Stimulated activated CD8-positive, alpha-beta memory T cell treated with anti-CD3 and anti-CD28 coated beads, Interleukin-12 subunit alpha, Interleukin-12 subunit beta, amount 100 ng/mL, for 24 hours (primary cell): ENCODE results near the gene COG7.
"Not testable (repeated sequence)": the region's sequence is repeated elsewhere in the genome, so short reads cannot be mapped to it uniquely, and the experiment has no call there.

Experiments
- DNase-seq: peaks from one replicate; pipeline ENCODE4 v3.0.0-alpha.2; 2020; ENCODE audit errors: extremely low read depth

Gene COG7

GRCh38 chr16:23409522-23409921, 43.5 kb downstream of the COG7 start:
- no peak for DNase-seq

GRCh38 chr16:23408823-23409298, 44.1 kb downstream of the COG7 start:
- no peak for DNase-seq

GRCh38 chr16:23408242-23408822, 44.7 kb downstream of the COG7 start:
- DNase-seq = no peak

GRCh38 chr16:23407436-23408127, 45.4 kb downstream of the COG7 start:
- DNase-seq = no peak

- no peak for DNase-seq
These were observed 46.3 kb downstream of the COG7 start for GRCh38 chr16:23406546-23407240.

- DNase-seq = no peak
These were observed 47.0 kb downstream of the COG7 start for GRCh38 chr16:23406024-23406423.

GRCh38 chr16:23403547-23403946, 49.4 kb downstream of the COG7 start:
- no peak for DNase-seq

GRCh38 chr16:23402100-23402499, 50.9 kb downstream of the COG7 start:
- no peak for DNase-seq

- DNase-seq = no peak
These were observed 51.9 kb downstream of the COG7 start for GRCh38 chr16:23401139-23401538.

- not testable (repeated sequence) for DNase-seq
These were observed 52.5 kb downstream of the COG7 start for GRCh38 chr16:23400447-23400846.

GRCh38 chr16:23398987-23399805, 53.8 kb downstream of the COG7 start:
- no peak for DNase-seq

GRCh38 chr16:23397464-23397863, 55.5 kb downstream of the COG7 start:
- DNase-seq = no peak

- DNase-seq = no peak
These were observed 57.3 kb downstream of the COG7 start for GRCh38 chr16:23395732-23396131.

GRCh38 chr16:23394141-23394831, 58.7 kb downstream of the COG7 start:
- no peak for DNase-seq

GRCh38 chr16:23392223-23392600, 60.8 kb downstream of the COG7 start:
- DNase-seq = no peak

GRCh38 chr16:23391381-23392222, 61.4 kb downstream of the COG7 start:
- DNase-seq = no peak

- DNase-seq = not testable (repeated sequence)
These were observed 63.1 kb downstream of the COG7 start for GRCh38 chr16:23389936-23390335.

GRCh38 chr16:23389201-23389600, 63.8 kb downstream of the COG7 start:
- DNase-seq = no peak

GRCh38 chr16:23388786-23389185, 64.2 kb downstream of the COG7 start:
- no peak for DNase-seq

GRCh38 chr16:23387666-23388065, 65.3 kb downstream of the COG7 start:
- DNase-seq = no peak

GRCh38 chr16:23385441-23385840, 67.5 kb downstream of the COG7 start:
- DNase-seq = no peak
